Hematopoietic multipotent progenitor cell treated with erythropoietin and hydrocortisone succinate and interleukin-3 and kit ligand, for 6 days (in vitro differentiated cells): ENCODE data around the gene ZFAND4.

Experiments
- DNase-seq: peaks from one replicate; pipeline ENCODE4 v3.0.0-alpha.2; 2015

Gene ZFAND4

DNA sequence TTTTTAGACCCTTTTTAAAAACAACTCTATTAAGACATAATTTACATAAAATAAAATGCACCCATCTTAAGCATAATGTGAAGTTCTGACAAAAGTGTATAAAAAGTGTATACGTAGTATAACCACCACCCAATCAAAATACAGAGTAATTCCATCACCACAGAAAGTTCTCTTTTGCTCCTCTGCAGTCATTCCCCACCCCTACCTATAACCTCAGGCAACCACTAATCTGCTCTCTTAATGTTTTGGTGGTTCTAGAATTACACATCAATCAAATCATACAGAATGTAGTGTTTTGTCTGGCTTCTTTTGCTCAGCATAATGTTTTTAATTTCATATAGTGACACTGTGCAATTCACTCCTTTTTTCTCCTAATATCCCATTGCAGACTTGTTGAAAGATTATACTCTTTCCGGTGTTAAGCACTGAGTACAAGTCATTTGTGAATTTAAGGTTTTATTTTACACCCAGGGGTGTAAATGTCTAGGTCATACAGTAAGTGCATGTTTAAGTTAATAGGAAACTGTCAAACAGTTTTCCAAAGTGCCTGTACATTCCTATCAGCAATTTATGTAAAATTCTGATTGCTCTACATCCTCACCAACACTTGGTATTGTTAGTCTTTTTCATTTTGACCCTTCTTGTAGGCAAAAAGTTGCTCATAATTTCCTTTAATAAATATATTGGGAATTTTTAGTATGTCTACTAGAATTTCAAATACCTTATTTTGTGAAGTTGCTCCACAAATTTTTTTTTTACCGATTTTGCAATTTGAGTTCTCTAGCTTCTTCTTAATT, 86.3 kb downstream of the ZFAND4 start:
- DNase-seq = no peak

DNA sequence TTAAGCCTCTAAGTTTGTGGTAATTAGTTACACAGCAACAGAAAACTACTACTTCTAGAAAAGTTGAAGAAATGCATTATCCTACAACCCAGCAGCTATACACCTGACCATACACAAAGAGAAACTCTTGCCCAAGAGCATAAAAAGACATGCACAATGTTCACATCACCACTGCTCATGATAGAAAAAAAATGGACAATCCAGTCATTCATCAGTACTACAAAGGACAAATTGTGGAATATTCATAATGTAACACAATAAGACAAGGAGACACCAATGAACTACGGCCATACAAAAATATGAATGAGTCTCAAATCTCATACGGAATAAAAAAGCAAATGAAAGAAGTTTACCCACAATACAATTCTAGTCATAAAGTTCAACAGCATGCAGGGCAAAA, 87.4 kb downstream of the ZFAND4 start:
- DNase-seq = no peak

DNA sequence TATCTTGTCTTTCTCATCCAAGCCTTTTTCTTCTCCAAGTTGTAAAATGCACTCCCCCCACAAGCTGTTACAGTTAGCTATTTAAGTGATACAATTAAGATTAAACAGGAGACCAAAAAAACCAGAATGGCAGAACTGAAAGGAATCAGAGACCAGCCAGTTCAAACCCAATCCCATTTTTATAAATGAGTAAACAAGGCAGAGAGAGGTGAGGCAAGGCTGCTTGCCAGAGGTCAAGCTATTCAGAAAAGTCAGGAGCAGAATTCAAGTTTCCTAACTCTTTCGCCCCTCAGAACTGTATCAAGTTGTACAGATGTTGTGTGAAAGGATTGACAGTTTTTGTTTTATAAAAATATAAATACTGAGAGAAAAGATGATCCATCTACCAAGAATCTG, 90.2 kb downstream of the ZFAND4 start:
- DNase-seq = no peak

DNA sequence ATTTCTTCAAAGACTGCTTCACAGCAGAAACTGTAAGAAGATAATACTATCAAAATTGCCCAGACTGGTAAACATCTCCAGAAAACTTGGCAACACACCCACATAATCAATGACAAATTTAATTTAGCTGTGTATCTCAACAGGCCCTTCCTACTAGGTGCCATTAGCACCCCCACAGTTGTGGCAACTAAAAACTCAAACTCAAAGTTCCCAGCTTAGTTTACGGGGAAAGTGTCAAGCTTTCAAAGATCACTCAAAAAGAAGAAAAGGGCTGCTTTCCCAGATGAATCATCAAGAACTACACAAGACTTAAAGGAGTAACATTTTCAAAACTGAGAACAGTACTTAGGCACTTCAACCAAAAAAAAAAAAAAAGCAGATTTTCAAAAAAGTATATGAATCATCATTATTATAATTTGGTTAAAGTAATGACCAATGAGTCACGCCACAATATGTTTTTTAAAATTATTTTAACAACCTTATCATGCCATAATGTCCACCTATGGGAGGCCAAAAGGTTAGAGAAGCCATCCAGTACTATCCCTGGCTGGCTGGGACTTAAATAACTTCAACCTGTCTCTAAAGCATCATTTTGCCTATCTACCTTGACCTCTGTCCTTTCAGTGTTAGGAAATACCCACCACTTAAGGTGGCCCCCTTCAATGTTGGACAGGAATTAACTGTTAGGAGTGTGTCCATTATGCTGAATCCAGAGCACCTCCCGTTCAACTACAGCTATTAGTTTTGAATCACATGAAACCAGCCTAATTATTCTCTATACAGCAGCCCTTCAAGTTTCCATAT, 90.8 kb downstream of the ZFAND4 start:
- DNase-seq = peak; percentile 83

DNA sequence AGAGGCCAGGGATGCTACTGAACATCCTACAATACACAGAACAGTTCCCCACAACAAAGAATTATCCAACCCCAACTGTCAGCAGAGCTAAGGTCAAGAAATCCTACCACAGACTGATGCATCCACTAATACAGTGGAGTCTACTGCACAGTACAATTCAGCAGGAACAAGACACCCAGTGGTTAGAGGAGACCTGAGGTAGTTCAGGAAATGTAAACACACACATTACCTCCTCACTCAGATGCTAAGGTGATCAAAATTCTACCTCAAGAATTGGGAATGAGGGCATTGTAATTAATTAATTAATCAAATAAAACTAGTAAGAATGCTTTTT, 91.4 kb downstream of the ZFAND4 start:
- DNase-seq = peak; percentile 59

- DNase-seq = peak; percentile 69
These were observed 92.0 kb downstream of the ZFAND4 start for GRCh38 chr10:45580371-45581215.

DNA sequence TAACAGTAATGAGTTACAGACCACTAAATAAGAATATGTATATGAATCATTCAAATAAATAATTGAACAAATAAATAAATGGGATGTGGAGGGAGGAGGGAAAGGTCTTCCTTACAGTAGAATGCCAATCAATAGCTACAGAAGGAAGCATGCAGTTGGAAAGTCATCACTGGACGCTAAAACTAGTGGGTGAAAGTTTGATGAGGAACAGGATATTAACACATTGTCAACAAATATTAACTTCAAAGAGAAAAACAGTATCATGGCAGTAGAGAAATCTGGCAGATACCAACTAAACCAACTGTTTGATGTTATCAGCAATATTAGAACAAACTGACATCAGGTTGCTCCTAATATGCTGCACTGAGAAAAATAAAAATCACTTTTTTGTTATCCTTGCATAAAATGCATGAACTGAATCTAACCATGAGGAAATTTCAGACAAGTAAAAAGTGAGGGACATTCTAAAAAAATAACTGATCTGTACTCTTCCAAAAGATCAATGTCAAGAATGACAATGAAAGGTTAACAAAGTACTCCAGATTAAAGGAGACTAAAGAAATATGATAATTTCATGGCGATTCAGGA, 94.1 kb downstream of the ZFAND4 start:
- no peak for DNase-seq

DNA sequence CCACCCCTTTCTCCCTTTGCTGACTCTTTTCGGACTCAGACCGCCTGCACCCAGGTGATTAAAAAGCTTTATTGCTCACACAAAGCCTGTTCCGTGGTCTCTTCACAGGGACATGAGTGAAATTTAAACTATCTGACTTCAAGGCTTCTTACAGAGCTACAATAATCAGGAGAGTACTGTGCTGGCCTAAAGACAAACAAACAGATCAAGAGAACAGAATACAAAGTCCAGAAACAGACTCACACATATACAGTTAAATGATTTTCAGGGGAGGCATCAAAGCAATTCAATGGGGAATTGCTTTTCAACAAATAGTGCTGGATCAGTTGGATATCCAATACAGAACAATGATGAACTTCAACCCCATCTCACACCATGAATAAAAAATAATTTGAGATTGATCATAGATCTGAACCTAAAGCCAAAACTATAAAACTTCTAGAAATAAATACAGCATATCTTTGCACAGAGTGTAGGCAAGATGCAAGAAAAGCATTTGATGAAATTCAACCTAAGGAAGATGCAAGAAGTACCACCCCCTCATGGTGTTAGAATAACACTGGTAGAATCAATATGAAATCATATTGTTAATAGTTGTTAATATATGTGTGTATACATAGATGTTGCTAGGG, 96.5 kb downstream of the ZFAND4 start:
- no peak for DNase-seq

GRCh38 chr10:45575032-45575761, 97.4 kb downstream of the ZFAND4 start:
- DNase-seq = peak; percentile 32

- no peak for DNase-seq
These were observed 103.1 kb downstream of the ZFAND4 start for GRCh38 chr10:45569471-45569870.

GRCh38 chr10:45566415-45566814, 106.2 kb downstream of the ZFAND4 start:
- DNase-seq = no peak
